Measurements from ENCODE around the gene CNNM2. TPM values are rescaled to one million over a fixed set of nuclear protein-coding genes. Genes with fewer than 3 reads are reported as not detected.
"Not testable (repeated sequence)": the region's sequence is repeated elsewhere in the genome, so short reads cannot be mapped to it uniquely, and the experiment has no call there.

Gene CNNM2
- total and polyA plus RNA-seq, 5 donors: 1.4 to 4.6 (median 3.6) TPM

- ATAC-seq: peak; percentile 35 to 59
- Histone ChIP-seq H3K27me3 (ENCODE audit: control insufficient read depth, insufficient read depth) (no peaks in the 10 kb centered on the region), H3K4me1 (ENCODE audit: control insufficient read depth, insufficient read depth, low read length) (no peaks in the 10 kb centered on the region), H3K9me3 (ENCODE audit: control insufficient read depth, low read length) (no peaks in the 10 kb centered on the region), H3K27ac (ENCODE audit: low read length) (no peak overlapping the region), H3K4me3 (ENCODE audit: low read length) (no peak overlapping the region)
- DNase-seq: no peak
- intact Hi-C loops (cut with DNase I): loop anchor here in 2 of 4 donors (10.0 kb wide), 2 partner anchors 228 to 328 kb away; partner anchors contain the start of gene CYP17A1 (in 2 of the 2)
- WGBS: 82% methylated on average over 15 of the region's 15 CpGs
Measured at GRCh38 chr10:103062854-103063590, 144.9 kb downstream of the CNNM2 start.

GRCh38 chr10:103064956-103065355, 146.9 kb downstream of the CNNM2 start:
- no peak overlapping the region for H3K27ac ChIP-seq (ENCODE audit: low read length)
- H3K4me1 ChIP-seq (ENCODE audit: control insufficient read depth, insufficient read depth, low read length): no peaks in the 10 kb centered on the region
- ATAC-seq (no peak), DNase-seq (no peak)
- H3K9me3 ChIP-seq (ENCODE audit: control insufficient read depth, low read length): no peaks in the 10 kb centered on the region
- intact Hi-C loops (cut with DNase I): loop anchor here (5.0 to 10.0 kb wide), 3 partner anchors 148 to 330 kb away; partner anchors contain the start of genes CNNM2 (in 3 of the 4) and CYP17A1 (in 2 of the 4)
- H3K27me3 ChIP-seq (ENCODE audit: control insufficient read depth, insufficient read depth): no peaks in the 10 kb centered on the region
- WGBS: 87% methylated on average over 4 of the region's 4 CpGs
- H3K4me3 ChIP-seq (ENCODE audit: low read length): no peak overlapping the region

- 91% methylated on average over 16 of the region's 16 CpGs for WGBS
- intact Hi-C loops (cut with DNase I): loop anchor here (5.0 to 10.0 kb wide), 3 partner anchors 149 to 332 kb away; partner anchors contain the start of genes CNNM2 (in 3 of the 4) and CYP17A1 (in 2 of the 4)
- no peak overlapping the region for H3K27ac ChIP-seq (ENCODE audit: low read length)
- H3K4me1 ChIP-seq (ENCODE audit: control insufficient read depth, insufficient read depth, low read length): no peaks in the 10 kb centered on the region
- no peaks in the 10 kb centered on the region for H3K27me3 ChIP-seq (ENCODE audit: control insufficient read depth, insufficient read depth)
- no peaks in the 10 kb centered on the region for H3K9me3 ChIP-seq (ENCODE audit: control insufficient read depth, low read length)
- H3K4me3 ChIP-seq (ENCODE audit: low read length): no peak overlapping the region
- ATAC-seq (no peak), DNase-seq (no peak)
Measured at GRCh38 chr10:103066141-103067098, 148.3 kb downstream of the CNNM2 start.

GRCh38 chr10:103067099-103067477, 149.0 kb downstream of the CNNM2 start:
- not testable (repeated sequence) for H3K27ac ChIP-seq (ENCODE audit: low read length); DNase-seq; H3K27me3 ChIP-seq (ENCODE audit: control insufficient read depth, insufficient read depth); H3K4me1 ChIP-seq (ENCODE audit: control insufficient read depth, insufficient read depth, low read length); H3K4me3 ChIP-seq (ENCODE audit: low read length); H3K9me3 ChIP-seq (ENCODE audit: control insufficient read depth, low read length); ATAC-seq
- intact Hi-C loops (cut with DNase I): loop anchor here (5.0 to 10.0 kb wide), 3 partner anchors 150 to 332 kb away; partner anchors contain the start of genes CNNM2 (in 3 of the 4) and CYP17A1 (in 2 of the 4)
- 91% methylated on average over 4 of the region's 4 CpGs for WGBS

GRCh38 chr10:103067484-103067883, 149.4 kb downstream of the CNNM2 start:
- no peaks in the 10 kb centered on the region for H3K9me3 ChIP-seq (ENCODE audit: control insufficient read depth, low read length)
- intact Hi-C loops (cut with DNase I): loop anchor here (5.0 to 10.0 kb wide), 3 partner anchors 150 to 333 kb away; partner anchors contain the start of genes CNNM2 (in 3 of the 4) and CYP17A1 (in 2 of the 4)
- no peak overlapping the region for H3K4me3 ChIP-seq (ENCODE audit: low read length)
- H3K27ac ChIP-seq (ENCODE audit: low read length): no peak overlapping the region
- no peaks in the 10 kb centered on the region for H3K4me1 ChIP-seq (ENCODE audit: control insufficient read depth, insufficient read depth, low read length)
- ATAC-seq (no peak), DNase-seq (no peak)
- no peaks in the 10 kb centered on the region for H3K27me3 ChIP-seq (ENCODE audit: control insufficient read depth, insufficient read depth)
- WGBS: 96% methylated on average over 2 of the region's 2 CpGs

- DNase-seq: no peak
- intact Hi-C loops (cut with DNase I): loop anchor here (2.0 to 10.0 kb wide), 4 partner anchors 151 to 333 kb away; partner anchors contain the start of genes CNNM2 (in 3 of the 4) and CYP17A1 (in 2 of the 4)
- Histone ChIP-seq H3K9me3 (ENCODE audit: control insufficient read depth, low read length) (no peaks in the 10 kb centered on the region), H3K27me3 (ENCODE audit: control insufficient read depth, insufficient read depth) (no peaks in the 10 kb centered on the region), H3K4me3 (ENCODE audit: low read length) (no peak overlapping the region), H3K4me1 (ENCODE audit: control insufficient read depth, insufficient read depth, low read length) (no peaks in the 10 kb centered on the region), H3K27ac (ENCODE audit: low read length) (no peak overlapping the region)
- no peak for ATAC-seq
- 84% methylated on average over 6 of the region's 6 CpGs for WGBS
Measured at GRCh38 chr10:103067956-103068355, 149.9 kb downstream of the CNNM2 start.

GRCh38 chr10:103069453-103070331, 151.6 kb downstream of the CNNM2 start:
- DNase-seq: peak; percentile 34 to 75 (median 70)

GRCh38 chr10:103072276-103072675, 154.2 kb downstream of the CNNM2 start:
- intact Hi-C loops (cut with DNase I): loop anchor here in 1 of 4 donors (10.0 kb wide), 1 partner anchor 237 kb away; the partner anchor contains the start of gene CYP17A1
- 94% methylated on average over 22 of the region's 22 CpGs for WGBS
- no peaks in the 10 kb centered on the region for H3K27me3 ChIP-seq (ENCODE audit: control insufficient read depth, insufficient read depth)

More at GRCh38 chr10:103069453-103070331, 151.6 kb downstream of the CNNM2 start:
- H3K4me3 ChIP-seq (ENCODE audit: low read length): no peak overlapping the region
- no peak overlapping the region for H3K27ac ChIP-seq (ENCODE audit: low read length)
- ATAC-seq: peak; percentile 68 to 76
- intact Hi-C loops (cut with DNase I): loop anchor here (2.0 to 10.0 kb wide), 4 partner anchors 152 to 335 kb away; partner anchors contain the start of genes CNNM2 (in 3 of the 4) and CYP17A1 (in 3 of the 4)
- 38% methylated on average over 16 of the region's 16 CpGs for WGBS
- no peaks in the 10 kb centered on the region for H3K9me3 ChIP-seq (ENCODE audit: control insufficient read depth, low read length)
- H3K4me1 ChIP-seq (ENCODE audit: control insufficient read depth, insufficient read depth, low read length): no peaks in the 10 kb centered on the region
- H3K27me3 ChIP-seq (ENCODE audit: control insufficient read depth, insufficient read depth): no peaks in the 10 kb centered on the region

GRCh38 chr10:103072891-103073290, 154.8 kb downstream of the CNNM2 start:
- no peaks in the 10 kb centered on the region for H3K4me1 ChIP-seq (ENCODE audit: control insufficient read depth, insufficient read depth, low read length)
- intact Hi-C loops (cut with DNase I): loop anchor here in 1 of 4 donors (10.0 kb wide), 1 partner anchor 238 kb away; the partner anchor contains the start of gene CYP17A1
- H3K9me3 ChIP-seq (ENCODE audit: control insufficient read depth, low read length): no peaks in the 10 kb centered on the region
- 96% methylated on average over 8 of the region's 8 CpGs for WGBS
- ATAC-seq: no peak
- H3K27ac ChIP-seq (ENCODE audit: low read length): no peak overlapping the region
- no peak overlapping the region for H3K4me3 ChIP-seq (ENCODE audit: low read length)
- no peak for DNase-seq
- H3K27me3 ChIP-seq (ENCODE audit: control insufficient read depth, insufficient read depth): no peaks in the 10 kb centered on the region

More at GRCh38 chr10:103072276-103072675, 154.2 kb downstream of the CNNM2 start:
- Histone ChIP-seq H3K9me3 (ENCODE audit: control insufficient read depth, low read length) (no peaks in the 10 kb centered on the region), H3K4me3 (ENCODE audit: low read length) (no peak overlapping the region), H3K4me1 (ENCODE audit: control insufficient read depth, insufficient read depth, low read length) (no peaks in the 10 kb centered on the region), H3K27ac (ENCODE audit: low read length) (no peak overlapping the region)
- ATAC-seq (no peak), DNase-seq (no peak)

Data from right cardiac atrium (tissue), 5 donors.